ENCODE data around the gene SIVA1.
"Not testable (repeated sequence)": the region's sequence is repeated elsewhere in the genome, so short reads cannot be mapped to it uniquely, and the experiment has no call there.

SIVA1 gene

GRCh38 chr14:104721505-104722431 is 31.2 kb upstream of the SIVA1 start:
- DNase-seq (ENCODE audit: low read depth): no peak

- no peak for DNase-seq (ENCODE audit: low read depth)
Measured at GRCh38 chr14:104722938-104723650, 29.9 kb upstream of the SIVA1 start.

GRCh38 chr14:104723651-104724406 is 29.1 kb upstream of the SIVA1 start, which contains the start of gene ADSS1:
ADSS1 (plus strand) TSS chr14:104724229; CDS start chr14:104724271, 42 bp downstream.
- peak; percentile 41 for DNase-seq (ENCODE audit: low read depth)

- no peak for DNase-seq (ENCODE audit: low read depth)
Measured at GRCh38 chr14:104724407-104724980, 28.5 kb upstream of the SIVA1 start.

GRCh38 chr14:104724981-104725771 is 27.8 kb upstream of the SIVA1 start:
- no peak for DNase-seq (ENCODE audit: low read depth)

GRCh38 chr14:104725772-104726548 is 27.0 kb upstream of the SIVA1 start:
- DNase-seq (ENCODE audit: low read depth): no peak

- DNase-seq (ENCODE audit: low read depth): no peak
Measured at GRCh38 chr14:104726600-104727451, 26.1 kb upstream of the SIVA1 start.

GRCh38 chr14:104728631-104729030 is 24.3 kb upstream of the SIVA1 start:
- DNase-seq (ENCODE audit: low read depth): no peak

GRCh38 chr14:104729176-104729834 is 23.6 kb upstream of the SIVA1 start:
- DNase-seq (ENCODE audit: low read depth): not testable (repeated sequence)

- no peak for DNase-seq (ENCODE audit: low read depth)
Measured at GRCh38 chr14:104729835-104730181, 23.1 kb upstream of the SIVA1 start.

- no peak for DNase-seq (ENCODE audit: low read depth)
Measured at GRCh38 chr14:104730487-104730886, 22.5 kb upstream of the SIVA1 start.

GRCh38 chr14:104731320-104732294 is 21.3 kb upstream of the SIVA1 start:
- no peak for DNase-seq (ENCODE audit: low read depth)

- DNase-seq (ENCODE audit: low read depth): no peak
Measured at GRCh38 chr14:104732355-104732804, 20.6 kb upstream of the SIVA1 start.

- no peak for DNase-seq (ENCODE audit: low read depth)
Measured at GRCh38 chr14:104732931-104733681, 19.8 kb upstream of the SIVA1 start.

GRCh38 chr14:104734051-104734587 is 18.8 kb upstream of the SIVA1 start:
- DNase-seq (ENCODE audit: low read depth): no peak

GRCh38 chr14:104734601-104734990 is 18.4 kb upstream of the SIVA1 start:
- no peak for DNase-seq (ENCODE audit: low read depth)
